OCI-LY7 (cell line): Measurements from ENCODE around the gene PITPNB. TPM values are rescaled to one million over a fixed set of nuclear protein-coding genes. Genes with fewer than 3 reads are reported as not detected.

Source experiments
- BruUV-seq: library from RNA; stranded (reverse); fragments of 400-500 nt; replicated peaks from 2 replicates; lab custom pipeline; 2021; lab: Mats Ljungman, UMichigan
- CTCF ChIA-PET: fragments of 300-600 bp; sonication (Branson Sonifier 250); formaldehyde crosslinking; loops from one replicate; lab custom pipeline; 2022; ENCODE audit warnings: antibody characterized with exemption; ENCODE audit not compliant: unreplicated experiment; lab: Charles Lee
- POLR2A ChIA-PET: fragments of 300-600 bp; sonication (Branson Sonifier 250); formaldehyde crosslinking; loops from one replicate; lab custom pipeline; 2022; ENCODE audit warnings: antibody characterized with exemption; lab: Charles Lee
- DNase-seq: peaks from one replicate; pipeline ENCODE4 v3.0.0-alpha.2; 2015; ENCODE audit warnings: low spot score
- H2AFZ ChIP-seq: fragments of 200-600 bp; sonication (generic), shearing (Covaris generic); 2 replicates; pipeline ENCODE4 v1.6.1; 2014; ENCODE audit warnings: mild to moderate bottlenecking, antibody characterized with exemption, low read length, moderate library complexity
- H3K27ac ChIP-seq: fragments of 200-600 bp; sonication (generic); 2 replicates; pipeline ENCODE4 v1.5.1; 2014; ENCODE audit warnings: mixed run types, low read depth, mild to moderate bottlenecking, moderate library complexity, low read length, inconsistent platforms; ENCODE audit not compliant: poor library complexity, severe bottlenecking
- H3K36me3 ChIP-seq: fragments of 200-600 bp; sonication (generic); 2 replicates; pipeline ENCODE4 v1.6.1; 2014; ENCODE audit warnings: mild to moderate bottlenecking, antibody characterized with exemption, low read length, moderate library complexity, mixed read lengths; ENCODE audit not compliant: insufficient read depth
- H3K4me1 ChIP-seq: fragments of 200-600 bp; sonication (generic); 2 replicates; pipeline ENCODE4 v1.5.1; 2014; ENCODE audit warnings: mild to moderate bottlenecking, low read length; ENCODE audit not compliant: insufficient read depth, poor library complexity, severe bottlenecking
- H3K4me2 ChIP-seq: fragments of 200-600 bp; sonication (generic); 2 replicates; pipeline ENCODE4 v1.6.1; 2014; ENCODE audit warnings: mild to moderate bottlenecking, low read length
- H3K4me3 ChIP-seq: fragments of 200-600 bp; sonication (generic); 2 replicates; pipeline ENCODE4 v1.5.1; 2014; ENCODE audit warnings: mild to moderate bottlenecking, low read depth, low read length; ENCODE audit not compliant: poor library complexity, severe bottlenecking
- H3K79me2 ChIP-seq: fragments of 200-600 bp; sonication (generic); 2 replicates; pipeline ENCODE4 v1.6.1; 2016; ENCODE audit warnings: low read depth, mild to moderate bottlenecking, low read length, moderate library complexity, mixed read lengths; ENCODE audit not compliant: insufficient read depth
- H3K9me2 ChIP-seq: fragments of 200-600 bp; sonication (generic); 2 replicates; pipeline ENCODE4 v1.6.1; 2016; ENCODE audit warnings: mild to moderate bottlenecking, low read length, mixed read lengths; ENCODE audit not compliant: insufficient read depth
- H3K9me3 ChIP-seq: fragments of 200-600 bp; sonication (generic); 2 replicates; pipeline ENCODE4 v1.6.1; 2014; ENCODE audit warnings: mild to moderate bottlenecking, mixed run types, low read length, mixed read lengths
- H4K20me1 ChIP-seq: fragments of 200-600 bp; sonication (generic); 2 replicates; pipeline ENCODE4 v1.6.1; 2014; ENCODE audit warnings: mild to moderate bottlenecking, antibody characterized with exemption, low read length, moderate library complexity, mixed read lengths; ENCODE audit not compliant: insufficient read depth
- CTCF ChIP-seq: fragments of 200-600 bp; sonication (generic); conservative IDR thresholded peaks from 2 replicates; pipeline ENCODE4 v1.5.1; 2014; ENCODE audit warnings: mild to moderate bottlenecking, antibody characterized with exemption, low read length, moderate library complexity, mixed read lengths
- EZH2phosphoT487 ChIP-seq: fragments of 200-600 bp; sonication (generic); IDR thresholded peaks from 2 replicates; pipeline ENCODE4 v1.6.1; 2018; ENCODE audit warnings: low read depth, borderline replicate concordance, mild to moderate bottlenecking, mixed run types, antibody characterized with exemption, low read length, moderate library complexity, mixed read lengths
- intact Hi-C: fragments of 100-400 bp; cut with micrococcal nuclease; formaldehyde crosslinking; loops from one replicate; pipeline ENCODE4 v1.10.0; 2022; ENCODE audit not compliant: unreplicated experiment
- total RNA-seq, 2 experiments: library from RNA; depleted of rRNA in 1 of 2; stranded (reverse); fragments of >200 nt in 1 of 2; shearing (Covaris generic) in 1 of 2; gene quantifications; 2 replicates each; pipeline ENCODE4 v1.2.3, GENCODE V29; 2014 to 2022

PITPNB gene
- total RNA-seq, 2 experiments from 2014 or later: 21.8 to 97.4 TPM

- Histone ChIP-seq H3K4me2 (no peak overlapping the region), H3K27ac (no peak overlapping the region), H3K4me3 (no peak overlapping the region), H3K36me3 (no peaks in the 10 kb centered on the region), H4K20me1 (no peaks in the 10 kb centered on the region), H2AFZ (no peak overlapping the region), H3K9me3 (no peaks in the 10 kb centered on the region), H3K9me2 (no peaks in the 10 kb centered on the region), H3K4me1 (peaks cover 15% of the 10 kb centered on the region), H3K79me2 (no peaks in the 10 kb centered on the region)
- POLR2A ChIA-PET: no interaction called here
- DNase-seq: no peak
- TF ChIP-seq EZH2phosphoT487 (no peak), CTCF (no peak)
- no TSS peak for BruUV-seq
- intact Hi-C loops: no loop called here
- CTCF ChIA-PET: no interaction called here
These were observed 30.4 kb upstream of the PITPNB start for GRCh38 chr22:27949421-27949820.

- intact Hi-C loops: no loop called here
- ChIA-PET CTCF (no interaction called here), POLR2A (no interaction called here)
- Histone ChIP-seq H3K9me3 (no peaks in the 10 kb centered on the region), H3K4me2 (no peak overlapping the region), H3K27ac (no peak overlapping the region), H3K79me2 (no peaks in the 10 kb centered on the region), H2AFZ (no peak overlapping the region), H3K9me2 (no peaks in the 10 kb centered on the region), H3K36me3 (no peaks in the 10 kb centered on the region), H3K4me3 (no peak overlapping the region), H3K4me1 (peaks cover 24% of the 10 kb centered on the region), H4K20me1 (no peaks in the 10 kb centered on the region)
- TF ChIP-seq CTCF (no peak), EZH2phosphoT487 (no peak)
- no TSS peak for BruUV-seq
- no peak for DNase-seq
These were observed 29.5 kb upstream of the PITPNB start for GRCh38 chr22:27948569-27948968.

GRCh38 chr22:27947448-27947847 lies 28.4 kb upstream of the PITPNB start:
- DNase-seq: no peak
- peaks cover 26% of the 10 kb centered on the region for H3K4me1 ChIP-seq
- intact Hi-C loops: no loop called here
- no peaks in the 10 kb centered on the region for H4K20me1 ChIP-seq
- no peak overlapping the region for H3K27ac ChIP-seq
- no peak overlapping the region for H3K4me2 ChIP-seq
- TF ChIP-seq EZH2phosphoT487: no peak
- no peak for TF ChIP-seq CTCF
- POLR2A ChIA-PET: no interaction called here
- no peaks in the 10 kb centered on the region for H3K36me3 ChIP-seq
- BruUV-seq: no TSS peak
- CTCF ChIA-PET: no interaction called here
- H3K4me3 ChIP-seq: no peak overlapping the region
- H3K9me2 ChIP-seq: no peaks in the 10 kb centered on the region
- H3K79me2 ChIP-seq: no peaks in the 10 kb centered on the region
- H3K9me3 ChIP-seq: no peaks in the 10 kb centered on the region
- H2AFZ ChIP-seq: no peak overlapping the region
